GM12875 (cell line): ENCODE measurements around the gene ZNF483.
"Not testable (repeated sequence)": the region's sequence is repeated elsewhere in the genome, so short reads cannot be mapped to it uniquely, and the experiment has no call there.

Source experiments
- H3K4me3 ChIP-seq: one replicate; pipeline ENCODE4 v1.5.1; 2011; ENCODE audit warnings: low read depth, low read length, control low read depth
- CTCF ChIP-seq: IDR thresholded peaks from 2 replicates; pipeline ENCODE4 v1.5.1; 2011; ENCODE audit warnings: low read depth, mild to moderate bottlenecking, control low read depth, inconsistent platforms, low read length, moderate library complexity, borderline replicate concordance; ENCODE audit not compliant: insufficient read depth

Gene ZNF483

GRCh38 chr9:111483858-111484571 lies 41.0 kb upstream of the ZNF483 start, which contains the start of gene ECPAS:
Gene ECPAS, minus strand, starts transcription at chr9:111484383. Its CDS starts 11,465 bp downstream, at chr9:111472918.
- TF ChIP-seq CTCF = no peak
- H3K4me3 ChIP-seq = peak within 1 kb of the TSS; percentile 95

GRCh38 chr9:111484572-111484894 lies 40.4 kb upstream of the ZNF483 start:
- H3K4me3 ChIP-seq = peak overlapping the region; percentile 95
- no peak for TF ChIP-seq CTCF

- not testable (repeated sequence) for H3K4me3 ChIP-seq
Measured at GRCh38 chr9:111497196-111497595, 27.8 kb upstream of the ZNF483 start.

- no peak overlapping the region for H3K4me3 ChIP-seq
- TF ChIP-seq CTCF = no peak
Measured at GRCh38 chr9:111501005-111501562, 23.9 kb upstream of the ZNF483 start.

GRCh38 chr9:111501648-111502047 lies 23.3 kb upstream of the ZNF483 start:
- H3K4me3 ChIP-seq = no peak overlapping the region
- TF ChIP-seq CTCF = no peak

- no peak overlapping the region for H3K4me3 ChIP-seq
- TF ChIP-seq CTCF = no peak
Measured at GRCh38 chr9:111502506-111502905, 22.5 kb upstream of the ZNF483 start.

- H3K4me3 ChIP-seq = not testable (repeated sequence)
Measured at GRCh38 chr9:111511581-111511980, 13.4 kb upstream of the ZNF483 start.

- no peak for TF ChIP-seq CTCF
Measured at GRCh38 chr9:111514967-111515366, 10.0 kb upstream of the ZNF483 start.

More at GRCh38 chr9:111514967-111515366, 10.0 kb upstream of the ZNF483 start:
- no peak overlapping the region for H3K4me3 ChIP-seq
